ENCODE measurements around the gene COL11A2.

Gene COL11A2

GRCh38 chr6:33206027-33206863 is 14.0 kb upstream of the COL11A2 start:
- DNase-seq = no peak

GRCh38 chr6:33205191-33206026 is 13.1 kb upstream of the COL11A2 start:
- no peak for DNase-seq

GRCh38 chr6:33204415-33205190 is 12.3 kb upstream of the COL11A2 start, which contains the start of gene HSD17B8:
Gene HSD17B8, plus strand, starts transcription at chr6:33204655. Its CDS starts 14 bp downstream, at chr6:33204669.
- DNase-seq = peak; percentile 75

- DNase-seq = no peak
Measured at GRCh38 chr6:33204165-33204414, 11.8 kb upstream of the COL11A2 start.

GRCh38 chr6:33203443-33204164 is 11.3 kb upstream of the COL11A2 start:
- DNase-seq = no peak

- DNase-seq = no peak
Measured at GRCh38 chr6:33202799-33203198, 10.5 kb upstream of the COL11A2 start.

- DNase-seq = no peak
Measured at GRCh38 chr6:33201935-33202334, 9.7 kb upstream of the COL11A2 start.

GRCh38 chr6:33201147-33201545 is 8.9 kb upstream of the COL11A2 start:
- no peak for DNase-seq

- peak; percentile 78 for DNase-seq
Measured at GRCh38 chr6:33200219-33201146, 8.2 kb upstream of the COL11A2 start, which contains the start of the genes RXRB and SLC39A7. Gene RXRB, minus strand, starts transcription at chr6:33200665. Its CDS starts 189 bp downstream, at chr6:33200476. Gene SLC39A7, plus strand, starts transcription at chr6:33200867. Its CDS starts 379 bp downstream, at chr6:33201246.

GRCh38 chr6:33199687-33200218 is 7.5 kb upstream of the COL11A2 start:
- peak; percentile 68 for DNase-seq

GRCh38 chr6:33198853-33199436 is 6.7 kb upstream of the COL11A2 start:
- DNase-seq = no peak

- DNase-seq = no peak
Measured at GRCh38 chr6:33198159-33198852, 6.0 kb upstream of the COL11A2 start.

- DNase-seq = no peak
Measured at GRCh38 chr6:33197431-33198048, 5.3 kb upstream of the COL11A2 start.

GRCh38 chr6:33195304-33196165 is 3.3 kb upstream of the COL11A2 start:
- DNase-seq = no peak

GRCh38 chr6:33194431-33194979 is 2.2 kb upstream of the COL11A2 start:
- no peak for DNase-seq

- no peak for DNase-seq
Measured at GRCh38 chr6:33193619-33194018, 1.4 kb upstream of the COL11A2 start.

- DNase-seq = peak; percentile 25
Measured at GRCh38 chr6:33192671-33193602, 670 bp upstream of the COL11A2 start.

All from activated gamma-delta T cell (primary cell).